Cardiac fibroblast (primary cell): ENCODE data around the gene PTGER2.

Experiments used
- DNase-seq, 2 donors: peaks; one replicate each; pipeline versions ENCODE4 v3.0.0 to v3.0.0-alpha.2; 2010; ENCODE audit warnings: low read depth in 2 of 2
- H3K4me3 ChIP-seq, 2 donors: replicated peaks in 1 of 2; 1 replicate in 1 of 2; 2 replicates in 1 of 2; pipeline ENCODE4 v1.5.1; 2011; ENCODE audit warnings: low read depth in 2 of 2, low read length in 2 of 2, mild to moderate bottlenecking in 2 of 2, moderate library complexity in 1 of 2
- TF ChIP-seq, protein P1 (sequence below): IDR thresholded peaks from one replicate; pipeline ENCODE4 v1.5.1; 2011; ENCODE audit warnings: low read depth, mild to moderate bottlenecking, low read length, inconsistent platforms

The PTGER2 gene

DNA sequence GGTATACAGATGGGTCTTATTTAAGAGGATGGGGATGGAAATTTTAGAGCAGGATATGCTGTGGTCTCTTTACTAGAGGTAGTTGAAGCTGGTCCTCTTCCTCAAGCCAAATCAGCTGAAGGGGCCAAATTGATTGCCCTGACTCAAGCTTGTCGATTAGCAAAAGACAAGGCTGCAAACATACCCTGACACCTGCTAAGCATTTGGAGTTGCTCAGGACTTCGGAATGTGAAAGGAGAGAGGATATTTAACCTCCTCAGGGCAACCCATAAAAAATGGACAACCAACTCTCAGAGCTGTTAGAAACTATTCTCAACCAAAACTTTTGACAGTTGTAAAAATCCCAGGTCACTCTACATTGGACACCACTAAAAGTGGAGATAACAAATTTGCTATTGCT lies 31.0 kb upstream of the PTGER2 start:
- no peak for DNase-seq
- no peak overlapping the region for H3K4me3 ChIP-seq

DNA sequence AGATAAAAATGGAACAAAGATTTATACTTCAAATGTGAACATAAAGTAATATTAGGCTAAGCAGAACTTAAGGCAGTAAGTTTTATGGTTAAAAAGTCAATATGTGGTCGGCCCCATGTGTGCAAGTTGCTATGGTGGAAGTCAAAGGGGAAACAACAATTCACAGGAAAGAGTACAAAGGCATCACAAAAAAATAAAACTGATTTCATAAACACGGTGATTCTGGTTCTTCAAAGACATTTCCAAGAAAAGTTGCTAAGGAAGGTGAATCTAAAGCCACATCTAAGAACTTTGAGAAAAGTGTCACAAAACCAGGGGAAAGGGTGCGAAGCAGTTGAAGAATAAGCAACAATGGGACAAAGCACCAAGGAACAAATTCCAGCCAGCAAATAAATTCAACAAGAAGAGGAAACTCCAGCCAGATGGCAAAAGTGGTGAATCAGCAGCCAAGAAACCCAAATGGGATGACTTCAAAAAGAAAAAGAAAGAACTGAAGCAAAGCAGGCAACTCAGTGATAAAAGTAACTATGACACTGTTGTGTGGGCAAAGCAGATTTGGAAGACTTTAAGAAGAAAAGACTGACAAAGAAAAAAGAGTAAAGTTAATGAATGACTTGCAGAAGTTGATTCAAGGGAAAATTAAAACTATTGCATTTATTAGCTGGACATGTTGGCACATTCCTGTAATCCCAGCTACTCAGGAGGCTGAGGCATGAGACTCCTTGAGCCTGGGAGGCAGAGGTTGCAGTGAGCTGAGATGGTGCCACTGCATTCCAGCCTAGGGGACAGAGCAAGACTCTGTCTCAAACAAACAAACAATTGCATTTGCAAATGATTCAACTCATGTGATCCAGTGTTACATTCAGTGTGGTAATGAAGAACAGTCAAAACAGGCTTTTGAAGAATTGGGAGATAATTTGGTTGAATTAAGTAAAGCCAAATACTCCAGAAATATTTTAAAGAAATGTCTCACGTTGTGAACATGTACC lies 27.2 kb upstream of the PTGER2 start:
- TF ChIP-seq, protein P1, sequence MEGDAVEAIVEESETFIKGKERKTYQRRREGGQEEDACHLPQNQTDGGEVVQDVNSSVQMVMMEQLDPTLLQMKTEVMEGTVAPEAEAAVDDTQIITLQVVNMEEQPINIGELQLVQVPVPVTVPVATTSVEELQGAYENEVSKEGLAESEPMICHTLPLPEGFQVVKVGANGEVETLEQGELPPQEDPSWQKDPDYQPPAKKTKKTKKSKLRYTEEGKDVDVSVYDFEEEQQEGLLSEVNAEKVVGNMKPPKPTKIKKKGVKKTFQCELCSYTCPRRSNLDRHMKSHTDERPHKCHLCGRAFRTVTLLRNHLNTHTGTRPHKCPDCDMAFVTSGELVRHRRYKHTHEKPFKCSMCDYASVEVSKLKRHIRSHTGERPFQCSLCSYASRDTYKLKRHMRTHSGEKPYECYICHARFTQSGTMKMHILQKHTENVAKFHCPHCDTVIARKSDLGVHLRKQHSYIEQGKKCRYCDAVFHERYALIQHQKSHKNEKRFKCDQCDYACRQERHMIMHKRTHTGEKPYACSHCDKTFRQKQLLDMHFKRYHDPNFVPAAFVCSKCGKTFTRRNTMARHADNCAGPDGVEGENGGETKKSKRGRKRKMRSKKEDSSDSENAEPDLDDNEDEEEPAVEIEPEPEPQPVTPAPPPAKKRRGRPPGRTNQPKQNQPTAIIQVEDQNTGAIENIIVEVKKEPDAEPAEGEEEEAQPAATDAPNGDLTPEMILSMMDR: no peak
- no peak overlapping the region for H3K4me3 ChIP-seq
- DNase-seq: peak in 1 of 2 donors; percentile 27

More for the DNA sequence above, 31.0 kb upstream of the PTGER2 start:
- TF ChIP-seq, protein P1: no peak

DNA sequence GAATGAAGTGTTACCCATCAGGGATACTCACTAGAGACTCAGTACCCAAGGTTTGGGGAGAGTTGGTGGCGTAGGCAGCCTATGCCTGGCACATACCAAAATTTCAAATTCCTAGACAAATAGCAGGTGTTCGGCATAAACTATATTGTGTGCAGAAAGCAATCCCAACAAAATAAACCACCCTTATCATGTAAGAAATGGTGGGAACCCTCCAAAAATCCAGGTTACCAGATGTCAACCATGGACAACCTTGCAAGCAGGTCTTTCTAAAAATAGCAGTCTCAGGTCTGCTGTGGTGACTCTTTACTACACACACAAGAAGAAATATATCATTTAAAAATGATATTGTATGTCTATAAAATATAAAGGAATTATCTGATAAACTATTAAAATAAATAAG lies 17.7 kb upstream of the PTGER2 start:
- DNase-seq: no peak
- TF ChIP-seq, protein P1: no peak
- H3K4me3 ChIP-seq: no peak overlapping the region

DNA sequence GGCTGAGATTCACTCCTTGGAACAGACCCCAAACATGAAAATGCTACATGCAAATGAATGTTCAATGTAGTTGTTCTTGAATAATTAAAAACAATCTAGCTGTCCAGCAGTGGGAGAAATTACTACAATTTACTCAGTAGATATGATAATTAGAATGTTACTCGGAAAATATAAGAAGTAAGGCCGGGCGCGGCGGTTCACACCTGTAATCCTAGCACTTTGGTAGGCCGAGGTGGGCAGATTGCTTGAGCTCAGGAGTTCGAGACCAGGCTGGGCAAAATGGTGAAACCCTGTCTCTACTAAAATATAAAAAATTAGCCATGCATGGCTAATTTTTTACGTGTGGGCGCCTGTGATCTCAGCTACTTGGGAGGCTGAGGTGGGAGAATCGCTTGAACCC lies 15.3 kb upstream of the PTGER2 start:
- TF ChIP-seq, protein P1: no peak
- H3K4me3 ChIP-seq: no peak overlapping the region
- no peak for DNase-seq

DNA sequence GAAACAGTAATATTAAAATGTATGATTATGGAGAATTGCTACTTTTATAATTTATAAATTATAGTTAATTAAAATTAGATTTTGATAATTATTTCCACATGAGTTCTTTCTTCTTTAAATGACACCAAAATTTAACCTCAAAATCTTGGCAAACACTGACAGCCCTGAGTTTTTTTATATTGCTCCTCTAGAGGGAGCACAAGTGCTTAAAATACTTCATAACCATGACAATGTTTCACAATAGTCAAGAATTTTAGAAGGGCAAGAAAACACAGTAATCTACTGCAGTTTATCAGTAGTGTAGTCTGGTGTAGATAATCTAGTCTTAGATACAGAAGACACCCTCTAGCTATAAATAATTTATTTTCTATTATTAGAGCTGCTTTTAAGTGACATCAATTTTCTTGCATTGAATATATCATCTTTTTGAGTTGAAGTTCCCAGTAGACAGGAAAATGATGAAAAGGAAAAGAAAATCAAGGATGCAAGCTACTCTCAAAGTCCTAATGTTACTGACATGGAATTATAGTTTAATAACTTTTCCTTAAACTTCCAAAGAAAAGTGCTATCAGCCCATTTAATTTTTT lies 14.3 kb upstream of the PTGER2 start:
- H3K4me3 ChIP-seq: no peak overlapping the region
- TF ChIP-seq, protein P1: peak; percentile 45
- peak; percentile 72 to 76 for DNase-seq

DNA sequence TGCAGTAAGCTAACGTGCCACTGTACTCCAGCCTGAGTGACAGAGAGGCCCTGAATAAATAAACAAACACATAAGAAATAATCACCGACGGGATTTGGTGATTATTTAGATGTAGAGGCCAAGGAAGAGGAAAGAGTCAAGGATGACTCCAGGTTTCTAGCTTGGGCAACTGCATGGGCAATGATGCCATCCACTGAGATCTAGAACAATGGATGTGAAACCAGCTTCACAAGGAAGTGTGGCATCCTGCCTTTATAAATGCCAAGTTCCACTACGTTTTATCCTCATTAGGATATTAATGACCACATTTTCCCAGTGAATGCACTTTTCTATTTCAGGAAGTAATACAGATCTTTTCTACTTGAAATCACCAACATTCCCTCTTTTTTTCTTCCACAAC lies 10.9 kb upstream of the PTGER2 start:
- H3K4me3 ChIP-seq: no peak overlapping the region
- TF ChIP-seq, protein P1: no peak
- DNase-seq: no peak
